Measurements from ENCODE around the gene USH2A.

DNA sequence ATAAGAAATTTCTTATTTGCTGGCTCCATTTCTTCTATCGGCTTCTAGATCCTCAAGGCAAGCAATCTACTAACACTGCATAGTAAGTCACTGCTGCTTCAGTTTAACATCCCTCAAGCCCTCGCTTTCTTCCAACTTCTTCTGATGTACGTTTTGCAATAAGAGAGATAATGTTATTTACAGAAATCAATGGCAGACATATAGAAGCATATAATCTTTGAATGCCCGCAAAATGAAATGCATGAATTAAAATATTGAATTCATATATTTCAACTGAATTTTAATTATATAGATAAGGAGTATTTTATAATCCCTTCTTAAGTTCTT lies 712.4 kb downstream of the USH2A start:
- no peak for TF ChIP-seq TEAD4 (IDR thresholded peaks at IDR 0.05)
- TF ChIP-seq FOXM1 (IDR thresholded peaks at IDR 0.05; ENCODE audit: borderline replicate concordance, low read depth), result no peak
- no peak for TF ChIP-seq EP300 (IDR thresholded peaks at IDR 0.05; ENCODE audit: borderline replicate concordance)
- TF ChIP-seq, protein P1, sequence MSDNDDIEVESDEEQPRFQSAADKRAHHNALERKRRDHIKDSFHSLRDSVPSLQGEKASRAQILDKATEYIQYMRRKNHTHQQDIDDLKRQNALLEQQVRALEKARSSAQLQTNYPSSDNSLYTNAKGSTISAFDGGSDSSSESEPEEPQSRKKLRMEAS (IDR thresholded peaks at IDR 0.05), result no peak
- no peak for TF ChIP-seq YY1 (IDR thresholded peaks at IDR 0.05; ENCODE audit: low read depth)
- no peak for TF ChIP-seq EGR1 (IDR thresholded peaks at IDR 0.05)
- no peak for TF ChIP-seq RAD21 (IDR thresholded peaks at IDR 0.05; ENCODE audit: low read depth)
- TF ChIP-seq, protein P2, sequence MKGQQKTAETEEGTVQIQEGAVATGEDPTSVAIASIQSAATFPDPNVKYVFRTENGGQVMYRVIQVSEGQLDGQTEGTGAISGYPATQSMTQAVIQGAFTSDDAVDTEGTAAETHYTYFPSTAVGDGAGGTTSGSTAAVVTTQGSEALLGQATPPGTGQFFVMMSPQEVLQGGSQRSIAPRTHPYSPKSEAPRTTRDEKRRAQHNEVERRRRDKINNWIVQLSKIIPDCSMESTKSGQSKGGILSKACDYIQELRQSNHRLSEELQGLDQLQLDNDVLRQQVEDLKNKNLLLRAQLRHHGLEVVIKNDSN (IDR thresholded peaks at IDR 0.05), result no peak
- TF ChIP-seq, protein P3, sequence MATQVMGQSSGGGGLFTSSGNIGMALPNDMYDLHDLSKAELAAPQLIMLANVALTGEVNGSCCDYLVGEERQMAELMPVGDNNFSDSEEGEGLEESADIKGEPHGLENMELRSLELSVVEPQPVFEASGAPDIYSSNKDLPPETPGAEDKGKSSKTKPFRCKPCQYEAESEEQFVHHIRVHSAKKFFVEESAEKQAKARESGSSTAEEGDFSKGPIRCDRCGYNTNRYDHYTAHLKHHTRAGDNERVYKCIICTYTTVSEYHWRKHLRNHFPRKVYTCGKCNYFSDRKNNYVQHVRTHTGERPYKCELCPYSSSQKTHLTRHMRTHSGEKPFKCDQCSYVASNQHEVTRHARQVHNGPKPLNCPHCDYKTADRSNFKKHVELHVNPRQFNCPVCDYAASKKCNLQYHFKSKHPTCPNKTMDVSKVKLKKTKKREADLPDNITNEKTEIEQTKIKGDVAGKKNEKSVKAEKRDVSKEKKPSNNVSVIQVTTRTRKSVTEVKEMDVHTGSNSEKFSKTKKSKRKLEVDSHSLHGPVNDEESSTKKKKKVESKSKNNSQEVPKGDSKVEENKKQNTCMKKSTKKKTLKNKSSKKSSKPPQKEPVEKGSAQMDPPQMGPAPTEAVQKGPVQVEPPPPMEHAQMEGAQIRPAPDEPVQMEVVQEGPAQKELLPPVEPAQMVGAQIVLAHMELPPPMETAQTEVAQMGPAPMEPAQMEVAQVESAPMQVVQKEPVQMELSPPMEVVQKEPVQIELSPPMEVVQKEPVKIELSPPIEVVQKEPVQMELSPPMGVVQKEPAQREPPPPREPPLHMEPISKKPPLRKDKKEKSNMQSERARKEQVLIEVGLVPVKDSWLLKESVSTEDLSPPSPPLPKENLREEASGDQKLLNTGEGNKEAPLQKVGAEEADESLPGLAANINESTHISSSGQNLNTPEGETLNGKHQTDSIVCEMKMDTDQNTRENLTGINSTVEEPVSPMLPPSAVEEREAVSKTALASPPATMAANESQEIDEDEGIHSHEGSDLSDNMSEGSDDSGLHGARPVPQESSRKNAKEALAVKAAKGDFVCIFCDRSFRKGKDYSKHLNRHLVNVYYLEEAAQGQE (IDR thresholded peaks at IDR 0.05; ENCODE audit: low read depth), result no peak
- no peak for TF ChIP-seq TAF1 (IDR thresholded peaks at IDR 0.05; ENCODE audit: low read depth)
